ENCODE results near the gene TRIP6.
A peak's percentile ranks its signal among the peaks of the same experiment; 100 is the strongest.

DNA sequence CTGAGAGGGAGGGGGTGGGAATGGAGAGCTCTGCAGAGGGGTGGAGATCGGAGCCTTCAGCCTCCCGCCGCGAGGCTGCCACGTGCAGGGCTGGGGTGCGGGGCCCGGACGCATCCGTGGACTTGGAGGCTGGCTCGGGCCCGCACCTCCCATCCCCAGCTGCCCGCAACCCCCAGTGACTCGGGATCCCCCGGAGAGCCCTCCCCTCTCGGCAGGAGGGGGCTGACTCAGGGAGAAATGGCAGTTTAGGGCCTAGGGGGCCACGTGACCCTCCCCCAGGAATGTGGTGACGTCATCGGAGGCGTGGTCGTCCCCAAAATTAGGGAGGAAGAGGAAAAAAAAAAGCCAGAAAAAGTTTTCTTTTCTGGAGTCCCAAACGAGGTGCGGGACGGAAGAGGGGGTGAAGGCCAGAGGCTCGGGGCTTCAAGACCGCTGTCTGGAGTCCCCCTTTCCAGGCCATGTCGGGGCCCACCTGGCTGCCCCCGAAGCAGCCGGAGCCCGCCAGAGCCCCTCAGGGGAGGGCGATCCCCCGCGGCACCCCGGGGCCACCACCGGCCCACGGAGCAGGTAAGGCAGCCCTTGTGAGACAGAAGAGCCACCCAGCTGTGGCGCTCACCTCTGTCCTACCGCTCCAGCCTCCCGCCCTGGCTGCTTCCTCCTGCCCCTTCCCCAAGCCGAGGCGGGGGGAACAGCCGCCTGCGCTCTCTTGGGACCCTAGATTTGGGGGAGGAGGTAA lies at the start of gene TRIP6:
- TF ChIP-seq POLR2A (IDR thresholded peaks at IDR 0.05; ENCODE audit: low read depth, low read length) (peak; percentile 57), TAF1 (IDR thresholded peaks at IDR 0.05; ENCODE audit: borderline replicate concordance, low read depth, low read length) (peak; percentile 49; the same call in 1 of the 2 replicates)

All from GM12892 (cell line).